NCI-H2196 (cell line): ENCODE measurements around the gene LRRC4B.
"Not testable (repeated sequence)": the region's sequence is repeated elsewhere in the genome, so short reads cannot be mapped to it uniquely, and the experiment has no call there.

Experiments
- DNase-seq: peaks from one replicate; lab custom pipeline; 2025; ENCODE audit not compliant: unreplicated experiment; lab: John Stamatoyannopoulos, UW

The LRRC4B gene

DNA sequence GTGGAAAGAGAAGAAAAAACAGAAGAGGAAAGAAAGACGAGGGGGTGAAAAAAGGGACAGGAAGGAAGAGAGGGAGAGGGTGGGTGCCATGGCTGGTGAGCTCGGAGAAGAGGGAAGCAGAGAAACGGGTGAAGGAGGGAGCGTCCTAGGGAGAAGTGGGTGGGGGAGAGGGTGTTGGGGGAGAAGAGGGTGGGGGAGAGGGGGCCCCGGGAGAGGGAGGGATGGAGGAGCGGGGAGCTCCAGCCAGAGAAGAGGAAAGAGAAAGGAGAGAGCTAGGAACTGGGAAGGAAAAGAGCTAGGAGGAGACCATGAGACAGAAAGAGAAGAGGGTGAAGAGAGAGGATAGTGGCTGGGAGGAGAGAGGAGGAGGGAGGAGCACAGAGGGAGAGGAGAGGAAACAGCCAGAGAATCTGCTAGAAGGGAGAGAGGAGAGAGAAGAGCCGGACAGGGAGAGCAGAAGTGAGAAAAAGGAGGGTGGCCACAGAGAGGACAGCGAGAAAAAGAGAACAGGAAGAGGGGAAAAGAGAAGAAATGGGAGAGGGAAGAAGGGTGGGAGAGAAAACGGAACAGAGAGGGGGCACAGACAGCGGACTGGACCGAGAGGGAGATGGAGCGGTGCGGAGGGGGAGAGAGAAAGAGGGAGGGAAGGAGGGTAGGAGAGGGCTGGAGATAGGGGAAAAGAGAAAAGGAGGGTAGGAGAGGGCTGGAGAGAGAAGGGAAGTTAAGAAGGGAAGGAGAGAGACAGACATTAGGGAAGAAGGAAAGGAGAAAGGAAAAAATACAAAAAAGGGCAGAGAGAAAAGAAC, 79.6 kb downstream of the LRRC4B start:
- DNase-seq: no peak

DNA sequence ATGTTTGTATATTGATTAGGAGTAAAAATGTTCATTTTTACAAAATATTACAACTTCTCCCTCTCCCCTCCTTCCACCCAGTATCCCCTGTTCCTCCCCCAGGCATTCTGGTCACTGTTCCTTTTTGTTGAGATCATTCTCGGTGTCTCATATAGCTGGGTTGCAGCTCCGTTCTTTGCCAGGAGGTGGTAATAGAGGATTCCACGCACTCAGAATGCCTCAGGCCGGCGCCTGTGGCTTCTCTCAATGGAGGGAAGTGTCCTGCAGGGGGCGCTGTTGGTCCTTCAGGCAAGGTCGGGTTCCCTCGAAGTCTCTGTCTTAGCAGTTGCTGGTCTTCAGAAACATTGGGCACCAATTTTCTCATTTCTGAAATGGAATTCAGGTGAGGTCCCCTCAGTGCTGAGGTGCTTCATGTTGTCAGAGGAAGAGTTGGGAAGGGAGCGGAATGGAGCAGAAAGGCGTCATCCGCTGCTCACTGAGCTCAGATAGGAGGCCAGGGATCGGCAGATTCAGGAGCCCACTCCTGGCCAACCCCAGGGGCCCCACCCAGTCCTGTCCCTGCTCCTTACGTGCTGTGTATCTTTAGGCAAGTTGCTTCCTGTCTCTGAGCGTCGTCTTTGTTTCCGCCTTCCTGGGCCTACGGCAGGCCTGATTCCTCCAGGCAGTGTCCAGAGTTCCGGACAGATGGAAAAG, 81.3 kb downstream of the LRRC4B start:
- DNase-seq: peak; percentile 38

DNA sequence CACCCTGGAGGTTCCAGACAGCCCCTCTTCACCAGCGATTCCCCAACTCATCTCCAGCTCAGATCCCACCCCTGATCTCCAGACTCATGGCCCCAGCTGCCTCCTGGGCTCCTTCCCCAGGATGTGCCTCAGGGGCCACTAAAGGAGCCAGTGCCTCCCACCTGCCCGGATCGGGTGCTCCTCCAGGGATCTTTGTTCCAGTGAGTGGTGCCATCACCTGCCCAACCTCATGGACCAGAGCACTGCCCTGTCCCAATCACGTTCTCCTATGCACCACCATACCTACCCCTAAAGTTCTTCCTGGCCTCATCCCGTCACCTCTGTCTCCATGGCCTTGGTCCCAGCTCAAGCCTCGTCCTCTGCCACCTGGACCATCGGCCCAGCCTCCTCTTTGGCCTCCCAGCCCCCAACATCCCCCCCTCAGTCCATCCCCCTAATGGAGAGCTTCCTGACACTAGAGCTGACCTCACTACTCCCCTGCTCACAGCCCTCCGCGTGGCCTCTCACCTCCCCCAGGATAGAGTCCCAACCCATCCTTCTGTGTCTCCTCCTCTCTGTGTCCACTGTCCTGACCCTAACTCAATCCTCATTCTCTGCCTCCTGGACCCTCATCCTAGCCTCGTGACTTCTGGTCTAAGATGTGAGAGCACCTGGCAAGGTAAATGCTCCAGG, 82.8 kb downstream of the LRRC4B start:
- no peak for DNase-seq

DNA sequence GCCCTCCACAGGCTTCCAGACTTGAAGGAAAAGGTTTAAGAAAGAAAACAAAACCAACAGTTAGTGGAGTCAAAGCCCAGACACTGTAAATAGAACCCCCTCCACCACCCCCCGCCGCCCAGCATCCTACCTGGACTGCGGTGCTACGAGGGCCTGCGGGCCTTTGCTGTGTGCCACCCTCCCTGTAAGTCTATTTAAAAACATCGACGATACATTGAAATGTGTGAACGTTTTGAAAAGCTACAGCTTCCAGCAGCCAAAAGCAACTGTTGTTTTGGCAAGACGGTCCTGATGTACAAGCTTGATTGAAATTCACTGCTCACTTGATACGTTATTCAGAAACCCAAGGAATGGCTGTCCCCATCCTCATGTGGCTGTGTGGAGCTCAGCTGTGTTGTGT, 85.3 kb downstream of the LRRC4B start:
- no peak for DNase-seq

DNA sequence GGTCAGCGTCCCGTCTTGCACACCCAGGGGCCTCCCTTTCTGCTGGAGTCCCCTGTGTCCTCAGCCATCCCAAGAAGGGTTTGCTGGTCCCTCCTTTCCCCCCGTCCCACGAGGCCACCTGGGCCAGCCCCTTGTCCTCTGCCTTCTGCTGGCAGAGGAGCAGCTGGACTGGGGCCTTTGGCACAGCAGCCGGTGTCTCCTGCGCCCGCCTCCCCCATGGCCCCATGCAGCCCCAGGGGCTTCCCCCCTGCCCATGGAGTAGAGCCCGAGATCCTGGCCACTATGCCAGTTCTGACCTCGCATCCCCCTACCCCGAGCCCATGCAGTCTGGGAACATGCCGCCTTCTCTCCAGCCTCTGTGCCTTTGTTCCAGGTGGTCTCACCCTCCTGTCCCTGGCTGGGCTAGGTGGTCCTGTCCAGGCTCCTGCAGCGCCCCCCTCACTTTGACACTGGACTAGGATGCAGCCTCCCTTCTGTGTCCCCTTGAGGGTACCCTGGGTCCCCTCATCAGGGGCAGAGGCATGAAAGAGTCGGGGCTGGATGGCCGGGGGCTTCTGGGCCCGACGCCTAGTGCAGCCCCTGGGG, 85.9 kb downstream of the LRRC4B start:
- no peak for DNase-seq

DNA sequence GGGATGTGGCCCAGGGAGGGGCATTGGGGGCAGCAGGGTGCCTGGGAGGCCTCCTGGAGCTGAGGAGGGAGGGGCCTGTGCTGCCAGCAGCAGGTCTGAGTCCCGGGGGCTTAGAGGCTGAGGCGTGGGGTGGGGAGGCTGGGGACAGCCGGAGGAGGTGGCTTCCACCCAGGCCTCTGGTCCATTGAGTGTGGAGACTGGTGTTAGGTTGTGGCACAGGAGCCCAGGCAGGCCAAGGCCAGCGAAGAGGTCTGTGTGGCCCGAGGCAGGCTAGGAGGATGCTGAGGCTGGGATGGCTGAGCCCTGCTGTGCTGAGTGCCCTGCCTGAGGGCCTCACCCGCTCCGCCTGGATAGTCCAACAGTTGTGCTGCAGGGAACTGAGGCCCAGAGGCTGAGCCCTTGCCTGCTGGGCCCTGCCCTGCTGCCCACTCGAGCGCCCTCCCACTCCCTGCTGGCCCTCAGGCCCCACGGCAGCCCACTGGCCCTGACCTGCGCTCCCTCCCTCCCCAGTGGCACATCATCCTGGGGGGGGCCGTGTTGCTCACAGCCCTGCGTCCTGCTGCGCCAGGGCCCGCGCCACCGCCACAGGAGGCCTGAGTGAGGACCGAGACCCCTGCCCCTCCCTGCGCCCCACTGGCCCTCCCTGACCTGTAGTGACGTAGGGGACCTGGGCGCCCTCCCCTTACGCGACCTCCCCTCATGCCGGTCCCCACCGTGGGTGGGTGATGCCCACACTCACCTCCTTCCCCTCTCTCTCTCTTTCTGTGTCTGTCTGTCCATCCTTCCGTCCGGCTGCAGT, 86.7 kb downstream of the LRRC4B start:
- no peak for DNase-seq

DNA sequence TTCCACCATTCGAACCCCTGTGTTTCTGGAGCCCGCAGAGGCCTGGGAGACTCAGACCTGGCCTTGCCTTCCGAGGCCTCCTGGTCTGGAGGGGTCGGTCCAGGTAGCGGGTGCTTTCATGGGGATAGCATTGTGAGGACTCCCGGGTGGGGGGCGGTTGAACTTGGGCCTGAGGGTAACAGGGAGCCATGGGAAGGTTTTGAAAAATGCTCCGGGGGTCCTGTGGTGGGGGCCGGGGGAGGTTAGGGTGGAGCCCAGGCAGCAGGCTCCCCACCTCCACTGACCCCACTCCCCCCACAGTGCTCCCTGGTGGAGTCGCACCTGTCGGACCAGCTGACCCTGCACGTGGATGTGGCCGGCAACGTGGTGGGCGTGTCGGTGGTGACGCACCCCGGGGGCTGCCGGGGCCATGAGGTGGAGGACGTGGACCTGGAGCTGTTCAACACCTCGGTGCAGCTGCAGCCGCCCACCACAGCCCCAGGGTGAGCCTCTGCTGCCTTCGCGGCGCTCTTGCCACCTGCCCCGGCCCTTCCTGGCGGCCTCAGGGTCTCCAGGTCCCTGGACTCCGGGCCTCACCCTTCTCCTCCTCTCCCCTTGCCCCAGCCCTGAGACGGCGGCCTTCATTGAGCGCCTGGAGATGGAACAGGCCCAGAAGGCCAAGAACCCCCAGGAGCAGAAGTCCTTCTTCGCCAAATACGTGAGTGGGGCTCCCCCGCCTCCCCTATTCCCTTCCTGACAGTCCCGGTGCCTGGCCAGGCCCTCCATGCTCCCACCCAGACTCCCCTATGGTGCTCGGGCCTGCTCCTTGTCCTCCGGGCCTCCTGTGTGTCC, 87.7 kb downstream of the LRRC4B start:
- DNase-seq: no peak

DNA sequence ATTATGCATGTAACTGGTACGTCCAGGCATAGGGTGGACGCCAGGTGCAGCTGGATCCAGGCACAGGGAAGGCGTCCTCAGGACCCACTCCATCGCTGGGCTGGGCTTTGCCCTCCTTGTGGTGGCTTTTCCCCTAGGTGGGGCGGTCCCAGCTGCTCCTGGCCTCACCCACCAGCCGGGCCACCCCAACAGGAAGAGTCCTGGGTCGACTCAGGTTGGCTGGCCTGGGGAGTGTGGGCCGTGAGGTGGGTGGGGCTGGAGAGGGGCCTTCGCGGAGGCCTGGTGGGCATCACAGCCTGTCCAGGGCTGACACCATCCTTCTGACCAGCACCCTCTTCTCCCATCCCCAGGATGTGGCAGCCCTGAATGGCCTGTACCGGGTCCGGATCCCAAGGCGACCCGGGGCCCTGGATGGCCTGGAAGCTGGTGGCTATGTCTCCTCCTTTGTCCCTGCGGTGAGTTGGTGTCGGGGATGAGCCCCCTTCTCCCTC, 88.4 kb downstream of the LRRC4B start:
- no peak for DNase-seq

DNA sequence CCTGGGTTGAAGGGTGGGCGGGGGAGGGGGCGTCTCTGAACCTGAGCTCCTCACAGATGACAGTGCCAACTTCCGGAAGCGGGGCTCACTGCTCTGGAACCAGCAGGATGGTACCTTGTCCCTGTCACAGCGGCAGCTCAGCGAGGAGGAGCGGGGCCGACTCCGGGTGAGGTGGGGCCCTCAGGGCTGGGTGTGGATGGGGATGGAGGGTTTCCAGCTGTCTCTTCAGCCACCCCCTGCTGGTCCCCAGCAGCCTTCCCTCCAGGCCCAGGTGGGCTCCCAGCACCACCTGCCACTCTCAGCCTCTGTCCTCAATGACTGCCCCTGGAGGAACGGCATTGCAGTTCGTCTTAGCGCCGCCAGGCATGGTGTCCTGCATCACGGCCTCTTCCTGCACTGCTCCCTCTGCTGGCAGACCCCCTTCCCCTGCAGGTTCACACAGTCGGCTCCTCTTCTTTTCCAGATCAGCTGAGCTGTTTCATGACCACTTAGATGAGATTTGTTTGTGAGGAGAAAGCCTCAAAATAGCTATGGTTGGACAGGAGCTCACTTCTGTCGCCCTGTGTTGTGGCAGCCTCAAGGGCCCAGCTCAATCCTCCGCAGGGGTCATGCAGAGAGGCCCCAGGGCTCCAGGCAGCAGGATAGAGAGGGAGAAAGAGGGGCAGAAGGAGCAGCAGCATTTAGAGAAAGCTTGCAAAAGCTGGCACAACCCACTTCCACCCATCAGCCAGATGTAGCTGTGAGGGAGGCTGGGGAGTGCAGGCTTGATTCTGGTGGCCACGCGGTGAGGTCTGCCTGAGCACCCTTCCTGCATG, 89.1 kb downstream of the LRRC4B start:
- peak; percentile 5 for DNase-seq

DNA sequence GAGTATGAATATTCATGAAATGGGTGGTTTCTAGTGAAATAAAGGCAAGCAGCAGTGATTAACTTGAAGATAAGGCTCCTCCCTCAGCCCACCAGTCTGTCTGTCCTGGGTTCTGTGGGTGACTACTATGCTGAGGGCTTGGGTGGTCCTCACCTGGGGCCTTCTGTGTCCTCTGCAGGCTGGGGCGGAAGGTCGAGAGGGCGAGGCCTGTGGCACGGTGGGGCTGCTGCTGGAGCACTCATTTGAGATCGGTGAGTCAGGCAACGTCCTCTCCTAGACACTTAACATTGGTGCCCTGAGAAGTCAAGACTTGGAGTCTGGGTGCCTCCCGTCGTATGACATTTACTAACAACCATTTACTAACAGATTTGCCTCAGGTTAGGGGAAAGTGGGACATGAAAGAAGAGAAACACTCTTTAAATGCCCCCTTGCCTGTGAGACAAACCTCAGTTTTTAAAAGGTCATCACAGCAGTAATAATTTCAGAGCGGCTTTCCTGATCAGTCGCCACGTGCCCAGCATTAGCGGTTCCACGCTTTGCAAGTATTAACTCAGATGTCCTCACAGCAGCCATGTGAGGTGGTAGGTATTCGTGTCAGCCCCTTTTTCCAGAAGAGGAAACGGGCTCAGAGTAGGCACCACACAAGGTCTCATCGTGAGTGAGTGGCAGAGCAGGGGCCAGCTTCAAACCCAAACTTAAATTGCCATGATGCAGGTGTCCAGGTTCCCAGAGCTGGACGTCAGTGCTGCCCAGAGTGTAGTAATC, 90.3 kb downstream of the LRRC4B start:
- DNase-seq: no peak

DNA sequence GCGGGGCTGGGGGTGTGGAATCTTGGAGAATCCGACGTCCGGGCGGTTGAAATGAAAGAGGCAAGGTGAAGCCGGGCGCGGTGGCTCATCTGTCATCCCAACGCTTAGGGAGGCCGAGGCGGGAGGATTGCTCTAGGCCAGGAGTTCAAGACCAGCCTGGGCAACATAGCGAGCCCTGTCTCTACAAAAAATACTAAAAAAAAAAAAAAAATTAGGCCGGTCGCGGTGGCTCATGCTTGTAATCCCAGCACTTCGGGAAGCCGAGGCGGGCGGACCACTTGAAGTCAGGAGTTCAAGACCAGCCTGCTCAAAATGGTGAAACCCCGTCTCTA, 91.4 kb downstream of the LRRC4B start:
- DNase-seq: no peak

DNA sequence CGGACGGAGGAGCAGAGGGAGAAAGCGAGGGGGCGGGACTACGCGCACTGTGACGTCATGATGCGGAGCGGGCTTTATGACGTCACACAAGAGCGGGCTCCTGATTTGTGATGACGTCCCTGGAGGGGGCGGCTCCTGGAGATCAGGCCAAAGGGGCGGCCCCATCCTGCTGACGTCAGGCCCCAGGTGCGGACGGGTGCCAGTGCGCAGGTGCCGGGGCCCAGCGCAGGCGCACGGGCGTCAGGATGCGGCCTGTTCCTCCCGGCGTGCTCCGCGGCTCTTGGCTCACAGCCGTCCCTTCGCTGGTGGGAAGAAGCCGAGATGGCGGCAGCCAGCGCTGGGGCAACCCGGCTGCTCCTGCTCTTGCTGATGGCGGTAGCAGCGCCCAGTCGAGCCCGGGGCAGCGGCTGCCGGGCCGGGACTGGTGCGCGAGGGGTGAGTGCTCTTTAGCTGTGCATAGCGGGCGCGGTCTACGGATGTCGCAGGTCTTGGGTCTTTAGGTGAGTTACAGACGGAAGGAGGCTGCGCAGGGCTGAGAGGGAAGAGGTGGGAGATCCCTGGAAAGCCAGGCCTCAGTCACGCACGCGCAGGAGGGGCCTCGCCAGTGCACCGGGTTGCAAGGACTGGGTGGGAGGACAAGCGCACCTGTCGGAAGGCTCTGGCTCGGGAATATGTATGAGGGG, 91.9 kb downstream of the LRRC4B start, which contains the start of the genes EMC10 and GARIN5A:
Gene EMC10 (plus strand): TSS at position 284 of the 683 bp plus-strand sequence. CDS start 38 bp downstream, at position 322.
Gene GARIN5A (minus strand): TSS at position 625 of the 683 bp plus-strand sequence. CDS start 460 bp downstream, at position 165.
- peak; percentile 95 for DNase-seq

DNA sequence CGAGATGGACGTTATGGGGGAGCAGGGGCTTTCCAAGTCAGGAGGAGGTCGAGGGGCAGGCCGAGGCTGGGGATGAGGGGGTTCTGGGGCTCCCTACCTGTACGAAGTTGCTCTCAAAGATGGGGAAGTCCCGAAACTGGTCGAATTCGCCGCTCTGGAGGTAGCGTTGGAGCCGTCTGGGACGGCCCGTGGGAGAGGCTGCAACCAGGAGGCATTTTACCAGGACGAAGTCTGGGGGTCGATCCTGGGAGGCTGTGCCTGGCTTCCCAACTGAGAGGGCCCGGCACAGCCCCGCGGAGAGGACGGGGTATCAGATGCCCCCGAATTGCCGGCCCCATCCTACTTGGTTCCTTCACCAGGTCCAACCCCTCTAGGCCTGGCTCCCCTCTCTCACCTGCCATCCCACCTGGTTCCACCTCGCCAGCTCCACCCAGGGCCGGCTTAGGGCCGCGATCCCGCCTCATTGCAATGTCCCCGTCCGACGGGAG, 92.5 kb downstream of the LRRC4B start:
- DNase-seq: no peak

DNA sequence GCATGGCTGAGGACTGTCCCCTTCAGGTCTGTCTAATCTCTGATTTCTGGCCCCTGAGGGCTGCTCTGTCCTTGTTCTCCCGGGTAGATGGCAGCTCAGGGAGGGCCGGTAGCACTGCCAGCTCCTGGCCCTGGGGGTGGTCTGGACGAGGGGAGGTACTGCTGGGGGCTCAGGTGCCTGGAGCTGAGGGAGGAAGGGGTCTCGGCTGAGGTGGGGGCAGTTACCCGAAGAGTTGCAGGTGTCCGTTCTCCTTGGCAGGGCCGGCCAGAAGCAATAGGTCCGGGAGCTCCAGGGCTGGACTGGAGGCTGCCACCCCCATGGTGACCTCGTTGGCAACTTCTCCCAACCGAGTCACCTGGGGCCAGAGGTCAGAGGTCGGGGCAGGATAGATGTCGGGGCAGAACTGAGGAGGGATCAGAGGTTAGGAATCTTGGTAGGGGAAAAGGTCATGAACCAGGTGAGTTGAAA, 93.1 kb downstream of the LRRC4B start:
- DNase-seq: no peak

DNA sequence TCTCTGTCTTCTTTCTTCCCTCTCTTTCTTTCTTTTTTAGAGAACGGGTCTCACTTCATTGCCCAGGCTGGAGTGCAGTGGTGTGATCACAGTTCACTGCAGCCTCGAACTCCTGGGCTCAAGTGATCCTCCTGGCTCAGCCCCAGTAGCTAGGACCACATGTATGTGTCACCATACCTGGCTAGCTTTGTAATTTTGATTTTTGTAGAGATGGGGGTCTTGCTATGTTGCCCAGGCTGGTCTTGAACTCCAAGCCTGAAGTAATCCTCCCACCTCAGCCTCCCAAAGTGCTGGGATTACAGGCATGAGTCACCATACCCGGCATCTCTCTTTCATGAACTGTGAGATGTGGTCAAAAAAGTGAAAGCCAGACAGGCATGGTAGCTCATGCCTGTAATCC, 94.9 kb downstream of the LRRC4B start:
- not testable (repeated sequence) for DNase-seq

DNA sequence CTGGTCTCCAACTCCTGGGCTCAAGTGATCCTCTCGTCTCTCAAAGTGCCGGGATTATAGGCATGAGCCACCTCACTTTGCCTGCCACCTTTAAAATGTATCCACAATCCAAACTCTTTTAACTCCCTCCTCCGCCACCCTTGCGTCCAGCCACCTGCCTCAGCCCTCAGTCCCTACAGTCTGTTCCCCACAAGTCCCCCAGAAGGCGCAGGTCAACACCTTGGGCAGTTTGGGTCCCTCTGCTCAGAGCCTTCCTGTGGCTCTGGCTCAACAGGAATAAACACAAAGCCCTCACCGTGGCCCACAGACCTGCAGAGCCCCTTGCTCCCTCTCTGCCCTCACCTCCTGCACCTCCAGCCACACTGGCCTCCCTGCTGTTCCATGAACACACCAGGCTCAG, 99.4 kb downstream of the LRRC4B start:
- no peak for DNase-seq

DNA sequence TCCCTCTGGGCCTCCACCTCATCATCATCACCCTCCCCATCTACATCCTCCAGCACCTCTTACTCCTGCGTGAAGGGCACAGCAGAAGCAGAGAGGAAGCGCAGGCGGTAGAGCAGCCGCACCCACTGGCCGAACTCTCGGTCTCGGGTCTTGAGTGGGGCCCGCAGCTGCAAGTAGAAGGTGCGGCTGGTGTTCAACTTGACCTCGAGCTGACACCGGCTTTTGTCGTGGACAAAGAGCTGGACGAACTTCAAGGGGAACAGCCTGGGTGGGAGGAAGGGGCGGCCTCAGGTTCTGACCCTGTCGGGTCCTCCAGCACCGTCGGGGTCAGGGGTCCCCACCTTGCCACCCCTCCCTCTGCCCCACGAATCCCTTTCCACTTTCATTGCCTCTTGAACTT, 100.7 kb downstream of the LRRC4B start:
- no peak for DNase-seq
